Liver (tissue), 9 donors: ENCODE results near the gene SELENBP1. TPM values are rescaled to one million over a fixed set of nuclear protein-coding genes. Genes with fewer than 3 reads are reported as not detected.

Source experiments
- DNase-seq: peaks from one replicate; pipeline ENCODE4 v3.0.0-alpha.2; 2017; ENCODE audit warnings: low spot score
- H3K27ac ChIP-seq, 2 donors: one replicate each; pipeline ENCODE4 v1.7.0; 2013; ENCODE audit warnings: inconsistent platforms in 2 of 2, low read length in 2 of 2, control low read depth in 1 of 2, low read depth in 1 of 2, mild to moderate bottlenecking in 1 of 2
- H3K27me3 ChIP-seq, 4 donors: one replicate each; pipeline versions ENCODE4 v1.6.1 to v1.7.0; 2013; ENCODE audit warnings: low read length in 3 of 4, inconsistent platforms in 1 of 4, mild to moderate bottlenecking in 1 of 4, moderate library complexity in 1 of 4; ENCODE audit not compliant: control insufficient read depth in 4 of 4, insufficient read depth in 4 of 4
- H3K36me3 ChIP-seq, 4 donors: one replicate each; pipeline versions ENCODE4 v1.6.1 to v1.7.0; 2013; ENCODE audit warnings: low read length in 3 of 4, mild to moderate bottlenecking in 3 of 4, low read depth in 1 of 4, moderate library complexity in 1 of 4; ENCODE audit not compliant: control insufficient read depth in 4 of 4, insufficient read depth in 3 of 4
- H3K4me1 ChIP-seq, 4 donors: one replicate each; pipeline versions ENCODE4 v1.6.1 to v1.7.0; 2013; ENCODE audit warnings: low read length in 3 of 4, mild to moderate bottlenecking in 3 of 4, moderate library complexity in 1 of 4; ENCODE audit not compliant: control insufficient read depth in 4 of 4, insufficient read depth in 4 of 4
- H3K4me3 ChIP-seq, 3 donors: one replicate each; pipeline versions ENCODE4 v1.6.1 to v1.7.0; 2013; ENCODE audit warnings: low read length in 3 of 3, control low read depth in 1 of 3, low read depth in 1 of 3, mild to moderate bottlenecking in 1 of 3
- H3K9ac ChIP-seq, 2 donors: one replicate each; pipeline ENCODE4 v1.7.0; 2013; ENCODE audit warnings: low read length in 2 of 2, mild to moderate bottlenecking in 2 of 2, moderate library complexity in 2 of 2, control low read depth in 1 of 2, low read depth in 1 of 2
- H3K9me3 ChIP-seq, 4 donors: one replicate each; pipeline versions ENCODE4 v1.6.1 to v1.7.0; 2013; ENCODE audit warnings: low read length in 3 of 4; ENCODE audit not compliant: control insufficient read depth in 4 of 4
- ATF3 ChIP-seq: IDR thresholded peaks from 2 replicates; pipeline ENCODE4 v1.6.1; 2016; ENCODE audit warnings: antibody characterized with exemption
- CTCF ChIP-seq: fragments of 150-350 bp; IDR thresholded peaks from 2 replicates; pipeline ENCODE4 v1.5.1; 2017; ENCODE audit warnings: improper control_type of control experiment, low read depth, low read length; ENCODE audit not compliant: missing input control
- EGR1 ChIP-seq, 2 donors: IDR thresholded peaks; 2 replicates each; pipeline ENCODE4 v1.6.1; 2016 to 2018; ENCODE audit warnings: antibody characterized with exemption in 2 of 2, low read depth in 2 of 2
- FOXA1 ChIP-seq: IDR thresholded peaks from 2 replicates; pipeline ENCODE4 v1.6.1; 2016; ENCODE audit warnings: antibody characterized with exemption
- HNF4A ChIP-seq, 2 donors: conservative IDR thresholded peaks; 2 replicates each; pipeline ENCODE4 v1.6.1; 2016; ENCODE audit warnings: antibody characterized with exemption in 2 of 2, mild to moderate bottlenecking in 2 of 2
- HNF4G ChIP-seq: IDR thresholded peaks from 2 replicates; pipeline ENCODE4 v1.6.1; 2016; ENCODE audit warnings: antibody characterized with exemption
- JUND ChIP-seq, 2 donors: IDR thresholded peaks; 2 replicates each; pipeline ENCODE4 v1.6.1; 2016; ENCODE audit warnings: antibody characterized with exemption in 2 of 2
- MAX ChIP-seq: IDR thresholded peaks from 2 replicates; pipeline ENCODE4 v1.6.1; 2016; ENCODE audit warnings: antibody characterized with exemption
- NR2F2 ChIP-seq: IDR thresholded peaks from 2 replicates; pipeline ENCODE4 v1.6.1; 2016; ENCODE audit warnings: antibody characterized with exemption
- SP1 ChIP-seq: IDR thresholded peaks from 2 replicates; pipeline ENCODE4 v1.6.1; 2018; ENCODE audit warnings: antibody characterized with exemption, mild to moderate bottlenecking
- TAF1 ChIP-seq: conservative IDR thresholded peaks from 2 replicates; pipeline ENCODE4 v1.6.1; 2016; ENCODE audit warnings: antibody characterized with exemption, mild to moderate bottlenecking
- YY1 ChIP-seq: IDR thresholded peaks from 2 replicates; pipeline ENCODE4 v1.6.1; 2016; ENCODE audit warnings: antibody characterized with exemption, mild to moderate bottlenecking
- ZBTB33 ChIP-seq: IDR thresholded peaks from 2 replicates; pipeline ENCODE4 v1.6.1; 2016; ENCODE audit warnings: antibody characterized with exemption
- WGBS: extraction: QIAGEN DNeasy Blood & Tissue Kit; methylation state at CpG from one replicate; pipeline ENCODE4 v1.1.7; 2013; 5-methylcytosine and 5-hydroxymethylcytosine counted together
- polyA plus RNA-seq, 2 donors: library from polyadenylated mRNA; stranded (reverse) in 1 of 2; unstranded in 1 of 2; fragments of 200-250 nt in 1 of 2; fragments of >200 nt in 1 of 2; fragmentation: Nextera tagmentation in 1 of 2; extraction: Ambion mirVana in 1 of 2; gene quantifications; one replicate each; pipeline versions ENCODE4 v1.2.1 to v1.2.3, GENCODE V29; 2013 to 2015
- total RNA-seq, 2 donors: library from RNA; depleted of rRNA; stranded (reverse); fragments of >200 nt; gene quantifications; one replicate each; pipeline ENCODE4 v1.2.3, GENCODE V29; 2014
- donor health status: healthy.
- donor health status: healthy.
- donor health status: healthy.
- donor health status: healthy.
- donor health status: healthy.

Gene SELENBP1
- total and polyA plus RNA-seq, 4 donors: 141 to 387 (median 181) TPM

GRCh38 chr1:151361883-151362282 is 10.6 kb downstream of the SELENBP1 start:
- H3K9me3 ChIP-seq: no peaks in the 10 kb centered on the region
- DNase-seq: no peak
- H3K4me3 ChIP-seq: no peak overlapping the region
- H3K27me3 ChIP-seq: no peaks in the 10 kb centered on the region
- H3K4me1 ChIP-seq: peaks cover 0 to 2% (median 0%) of the 10 kb centered on the region in 4 donors
- H3K9ac ChIP-seq: no peak overlapping the region
- no peak overlapping the region for H3K27ac ChIP-seq
- H3K36me3 ChIP-seq: peaks cover 8 to 36% (median 33%) of the 10 kb centered on the region in 4 donors
- TF ChIP-seq HNF4G (no peak), HNF4A (conservative IDR thresholded peaks at IDR 0.05) (no peak), TAF1 (no peak), ZBTB33 (no peak), CTCF (no peak), SP1 (no peak), ATF3 (no peak), JUND (IDR thresholded peaks at IDR 0.05) (no peak), FOXA1 (no peak), EGR1 (IDR thresholded peaks at IDR 0.05; ENCODE audit: low read depth in 2 of 2) (no peak), MAX (no peak), YY1 (no peak)

- no peak for DNase-seq
- no peak overlapping the region for H3K4me3 ChIP-seq
- H3K36me3 ChIP-seq: peaks cover 0 to 1% (median 0%) of the 10 kb centered on the region in 4 donors
- no peaks in the 10 kb centered on the region for H3K9me3 ChIP-seq
- H3K9ac ChIP-seq: no peak overlapping the region
- WGBS: 67% methylated on average over 2 of the region's 2 CpGs
- no peak for TF ChIP-seq EGR1 (IDR thresholded peaks at IDR 0.05; ENCODE audit: low read depth in 2 of 2)
- no peak overlapping the region for H3K27ac ChIP-seq
- H3K27me3 ChIP-seq: no peaks in the 10 kb centered on the region
- no peaks in the 10 kb centered on the region for H3K4me1 ChIP-seq
Measured at GRCh38 chr1:151356696-151357095, 15.8 kb downstream of the SELENBP1 start.

- H3K4me3 ChIP-seq: no peak overlapping the region
- no peak overlapping the region for H3K9ac ChIP-seq
- WGBS: 94% methylated on average over 6 of the region's 6 CpGs
- H3K27ac ChIP-seq: no peak overlapping the region
- DNase-seq: no peak
- H3K4me1 ChIP-seq: no peaks in the 10 kb centered on the region
- no peak for TF ChIP-seq HNF4G
- no peak for TF ChIP-seq NR2F2
- TF ChIP-seq SP1: no peak
- no peak for TF ChIP-seq JUND (IDR thresholded peaks at IDR 0.05)
- no peak for TF ChIP-seq MAX
- no peak for TF ChIP-seq YY1
- TF ChIP-seq EGR1 (IDR thresholded peaks at IDR 0.05; ENCODE audit: low read depth in 2 of 2): no peak
- no peak for TF ChIP-seq CTCF
- no peak for TF ChIP-seq ATF3
- TF ChIP-seq ZBTB33: no peak
- peaks cover 0 to 1% (median 0%) of the 10 kb centered on the region in 4 donors for H3K36me3 ChIP-seq
- no peaks in the 10 kb centered on the region for H3K27me3 ChIP-seq
- H3K9me3 ChIP-seq: no peaks in the 10 kb centered on the region
Measured at GRCh38 chr1:151352021-151352718, 20.3 kb downstream of the SELENBP1 start.
